Heart left ventricle (tissue), 16 donors: ENCODE results near the gene SAPCD1. TPM values are rescaled to one million over a fixed set of nuclear protein-coding genes. Genes with fewer than 3 reads are reported as not detected.

Experiments
- ATAC-seq, 4 donors: fragments of 200-7000 bp; cut with Tn5 transposase; one replicate each; pipeline ENCODE4 v1.9.1; 2020 to 2022; ENCODE audit warnings: moderate library complexity in 4 of 4, mild to moderate bottlenecking in 3 of 4, moderate number of reproducible peaks in 1 of 4
- DNase-seq, 5 donors: peaks; one replicate each; pipeline ENCODE4 v3.0.0-alpha.2; 2020
- H3K27ac ChIP-seq, 12 donors: fragments of 200-600 bp; sonication (generic) in 4 of 12; one replicate each; pipeline versions ENCODE4 v1.5.0 to v1.8.0; 2016 to 2022; ENCODE audit warnings: mild to moderate bottlenecking in 2 of 12
- H3K27me3 ChIP-seq, 9 donors: fragments of 200-600 bp; sonication (generic) in 2 of 9; one replicate each; pipeline versions ENCODE4 v1.5.1 to v1.8.0; 2016 to 2022; ENCODE audit warnings: mild to moderate bottlenecking in 3 of 9
- H3K36me3 ChIP-seq, 9 donors: fragments of 200-600 bp; sonication (generic) in 2 of 9; one replicate each; pipeline versions ENCODE4 v1.5.0 to v1.8.0; 2018 to 2022; ENCODE audit warnings: mild to moderate bottlenecking in 2 of 9
- H3K4me1 ChIP-seq, 12 donors: fragments of 200-600 bp; sonication (generic) in 4 of 12; one replicate each; pipeline versions ENCODE4 v1.5.0 to v1.8.0; 2016 to 2022; ENCODE audit warnings: mild to moderate bottlenecking in 3 of 12
- H3K4me3 ChIP-seq, 12 donors: fragments of 200-600 bp; sonication (generic) in 4 of 12; one replicate each; pipeline versions ENCODE4 v1.5.0 to v1.8.0; 2017 to 2022; ENCODE audit warnings: mild to moderate bottlenecking in 9 of 12, moderate library complexity in 4 of 12
- H3K9me3 ChIP-seq, 12 donors: fragments of 200-600 bp; sonication (generic) in 4 of 12; one replicate each; pipeline versions ENCODE4 v1.5.0 to v1.8.0; 2016 to 2022; ENCODE audit warnings: mild to moderate bottlenecking in 1 of 12
- CTCF ChIP-seq, 12 donors: fragments of 200-600 bp; sonication (generic) in 4 of 12; IDR thresholded peaks; one replicate each; pipeline versions ENCODE4 v1.5.0 to v1.8.0; 2018 to 2022; ENCODE audit warnings: antibody characterized with exemption in 12 of 12, mild to moderate bottlenecking in 5 of 12
- POLR2A ChIP-seq, 2 donors: fragments of 450-650 bp; IDR thresholded peaks; one replicate each; pipeline ENCODE4 v1.6.1; 2017; ENCODE audit warnings: antibody characterized with exemption in 2 of 2, mild to moderate bottlenecking in 2 of 2, moderate library complexity in 2 of 2
- WGBS, 4 donors: extraction: QIAGEN DNeasy Blood & Tissue Kit in 2 of 4; methylation state at CpG; one replicate each; pipeline versions ENCODE4 v1.1.5 to v1.1.7; 2013 to 2018; 5-methylcytosine and 5-hydroxymethylcytosine counted together
- intact Hi-C, 10 donors: fragments of 100-400 bp; cut with DNase I; formaldehyde crosslinking; loops; one replicate each; pipeline versions ENCODE4 v1.11.1 to v1.14.2; 2022
- polyA plus RNA-seq, 2 donors: library from polyadenylated mRNA; stranded (reverse); fragments of 200-250 nt; gene quantifications; one replicate each; pipeline ENCODE4 v1.2.3, GENCODE V29; 2013
- total RNA-seq, 9 donors: library from RNA; depleted of rRNA in 2 of 9; stranded (reverse); fragments of >200 nt in 2 of 9; fragmentation: NEBNext Ultra II Directional in 3 of 9; extraction: Animal tissue kit (Norgen Biotek cat#: 25700) in 3 of 9; gene quantifications; one replicate each; pipeline versions ENCODE4 v1.1.0 to v1.2.4, GENCODE V29; 2016 to 2023
- donor health status: ischemic (EF 13 %, LVEDD 7.1; RV severe dilation, severe dysfunction).
- donor health status: healthy with polysubstance abuse.
- donor health status: DM: no; HTN: yes; CAD: no.
- donor health status: DM: no; HTN: no; CAD: no.
- donor health status: ischemic (EF 25% LVEDD 6.9; RV normal size, moderate dysfunction).
- donor health status: ischemic (EF 25% LVEDD 5.7; RV mildly dilated, moderate dysfunction).
- donor health status: healthy.
- donor health status: DM: yes; HTN: yes; CAD: no.
- donor health status: ischemic (EF 35%, LVEDD 5.7; RV mildly dilated, moderate dysfunction).
- donor health status: nonischemic (EF 11% LVEDD 7.7; RV severe dilation, severe dysfunction).
- donor health status: DM: yes; HTN: yes; CAD: no.
- donor health status: PGD.
- donor health status: ischemic (EF 29% LVEDD 5.4; RV normal size, mild dysfunction).
- donor health status: nonischemic (EF 23%, LVEDD 6.1; RV moderate dilation, normal function).

SAPCD1 gene
- total and polyA plus RNA-seq, 11 donors, result 0.35 to 1.5 (median 0.73) TPM; not detected in 6

GRCh38 chr6:31727034-31727716, 35.3 kb upstream of the SAPCD1 start:
- Histone ChIP-seq H3K9me3 (no peaks in the 10 kb centered on the region), H3K4me3 (peak overlapping the region in 3 of 12 donors; percentile 67 to 79 (median 76)), H3K4me1 (peaks cover 0 to 61% (median 22%) of the 10 kb centered on the region in 12 donors), H3K27ac (peak overlapping the region in 8 of 12 donors; percentile 33 to 99 (median 97)), H3K36me3 (peaks cover 0 to 52% (median 39%) of the 10 kb centered on the region in 9 donors), H3K27me3 (no peaks in the 10 kb centered on the region)
- WGBS, 4 donors, result 73 to 79% (median 75%) methylated on average over 7 of the region's 7 CpGs
- intact Hi-C loops, result loop anchor here in 6 of 10 donors (5.0 kb wide), 4 partner anchors 35 to 105 kb away; partner anchors contain the start of genes LY6G5C (in 3 of the 6) and SAPCD1 (in 1 of the 6)
- peak in 1 of 4 donors; percentile 7 for ATAC-seq
- peak in 4 of 5 donors; percentile 36 to 56 (median 47) for DNase-seq
- TF ChIP-seq POLR2A (IDR thresholded peaks at IDR 0.05) (no peak), CTCF (IDR thresholded peaks at IDR 0.05) (no peak)

- peak in 1 of 5 donors; percentile 68 for DNase-seq
Observed at GRCh38 chr6:31727717-31728671, 34.5 kb upstream of the SAPCD1 start.

GRCh38 chr6:31728767-31729514, 33.5 kb upstream of the SAPCD1 start, which contains the start of gene DDAH2:
TSS of gene DDAH2 (minus strand) at chr6:31729299. CDS start at chr6:31729161, 138 bp downstream.
- intact Hi-C loops, result loop anchor here in 7 of 10 donors (2.0 to 5.0 kb wide), 5 partner anchors 26 to 103 kb away; partner anchors contain the start of genes LY6G5C (in 3 of the 7), ABHD16A (in 2 of the 7) and SAPCD1 (in 1 of the 7)
- Histone ChIP-seq H3K27ac (peak within 1 kb of the TSS; percentile 70 to 99 (median 97)), H3K4me3 (peak within 1 kb of the TSS; percentile 52 to 95 (median 76)), H3K36me3 (peaks cover 3 to 70% (median 57%) of the 10 kb centered on the region in 9 donors), H3K9me3 (no peaks in the 10 kb centered on the region), H3K4me1 (peaks cover 0 to 78% (median 27%) of the 10 kb centered on the region in 12 donors), H3K27me3 (no peaks in the 10 kb centered on the region)
- WGBS, 4 donors, result 14 to 20% (median 17%) methylated on average over 35 to 36 of the region's 36 CpGs
- ATAC-seq (peak; percentile 26 to 47 (median 44)), DNase-seq (peak in 2 of 5 donors; percentile 44 to 49)
- no peak for TF ChIP-seq POLR2A (IDR thresholded peaks at IDR 0.05)
- TF ChIP-seq CTCF (IDR thresholded peaks at IDR 0.05), result peak in 5 of 12 donors; percentile 60 to 81 (median 65)

More at GRCh38 chr6:31727717-31728671, 34.5 kb upstream of the SAPCD1 start:
- intact Hi-C loops, result loop anchor here in 7 of 10 donors (2.0 to 5.0 kb wide), 5 partner anchors 25 to 104 kb away; partner anchors contain the start of genes LY6G5C (in 3 of the 7), ABHD16A (in 2 of the 7) and SAPCD1 (in 1 of the 7)
- no peaks in the 10 kb centered on the region for H3K27me3 ChIP-seq
- WGBS, 4 donors, result 70 to 82% (median 73%) methylated on average over 39 to 41 of the region's 41 CpGs
- H3K36me3 ChIP-seq, result peaks cover 3 to 60% (median 48%) of the 10 kb centered on the region in 9 donors
- ATAC-seq, result no peak
- no peaks in the 10 kb centered on the region for H3K9me3 ChIP-seq
- peak overlapping the region in 11 of 12 donors; percentile 63 to 95 (median 77) for H3K4me3 ChIP-seq
- TF ChIP-seq CTCF (IDR thresholded peaks at IDR 0.05) (no peak), POLR2A (IDR thresholded peaks at IDR 0.05) (no peak)
- peaks cover 0 to 69% (median 23%) of the 10 kb centered on the region in 12 donors for H3K4me1 ChIP-seq
- peak overlapping the region in 11 of 12 donors; percentile 37 to 99 (median 97) for H3K27ac ChIP-seq
